ENCODE measurements around the gene EFCAB8.
"Not testable (repeated sequence)": the region's sequence is repeated elsewhere in the genome, so short reads cannot be mapped to it uniquely, and the experiment has no call there.

Gene EFCAB8

DNA sequence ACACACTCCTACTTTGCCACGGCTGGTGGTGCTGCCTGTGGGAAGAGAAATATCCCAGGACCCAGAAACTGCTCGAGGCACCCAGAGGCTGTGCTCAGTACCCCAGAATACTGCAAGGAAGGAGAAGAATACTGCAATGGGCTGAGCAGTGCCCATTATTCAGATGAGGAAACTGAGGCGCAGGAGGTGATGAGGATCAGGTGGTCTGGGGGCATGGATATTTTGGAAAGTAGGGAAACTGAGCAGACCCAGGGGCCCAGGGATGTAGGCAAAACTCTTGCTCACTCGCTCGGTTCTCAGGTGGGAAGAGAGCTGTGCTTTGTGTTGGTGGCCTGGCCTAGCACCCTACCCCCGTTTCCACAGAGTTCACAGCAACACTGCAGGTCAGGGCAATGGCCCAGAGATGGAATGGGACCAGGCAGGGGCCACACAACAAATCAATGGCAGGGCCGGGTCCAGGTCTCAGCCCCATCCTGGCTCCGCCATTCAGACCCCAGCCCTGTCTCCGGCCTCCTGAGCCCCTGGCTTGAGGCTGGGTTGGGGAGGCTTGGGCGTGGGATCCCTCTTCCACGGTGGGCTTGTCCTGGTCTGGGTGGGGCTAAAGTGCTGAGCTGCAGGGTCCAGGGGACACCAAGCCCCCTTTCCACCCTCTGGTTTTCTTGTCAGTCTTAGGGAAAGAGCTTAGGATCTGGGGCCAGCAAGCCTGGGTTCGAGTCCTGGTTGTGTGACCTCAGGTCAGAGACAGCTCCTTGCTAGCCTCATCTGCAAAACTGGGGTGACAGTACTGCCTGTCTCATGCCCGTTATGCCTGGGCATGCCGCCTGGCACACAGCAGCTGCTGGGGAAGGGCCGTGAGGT lies 111.6 kb downstream of the EFCAB8 start:
- TF ChIP-seq, protein P1, sequence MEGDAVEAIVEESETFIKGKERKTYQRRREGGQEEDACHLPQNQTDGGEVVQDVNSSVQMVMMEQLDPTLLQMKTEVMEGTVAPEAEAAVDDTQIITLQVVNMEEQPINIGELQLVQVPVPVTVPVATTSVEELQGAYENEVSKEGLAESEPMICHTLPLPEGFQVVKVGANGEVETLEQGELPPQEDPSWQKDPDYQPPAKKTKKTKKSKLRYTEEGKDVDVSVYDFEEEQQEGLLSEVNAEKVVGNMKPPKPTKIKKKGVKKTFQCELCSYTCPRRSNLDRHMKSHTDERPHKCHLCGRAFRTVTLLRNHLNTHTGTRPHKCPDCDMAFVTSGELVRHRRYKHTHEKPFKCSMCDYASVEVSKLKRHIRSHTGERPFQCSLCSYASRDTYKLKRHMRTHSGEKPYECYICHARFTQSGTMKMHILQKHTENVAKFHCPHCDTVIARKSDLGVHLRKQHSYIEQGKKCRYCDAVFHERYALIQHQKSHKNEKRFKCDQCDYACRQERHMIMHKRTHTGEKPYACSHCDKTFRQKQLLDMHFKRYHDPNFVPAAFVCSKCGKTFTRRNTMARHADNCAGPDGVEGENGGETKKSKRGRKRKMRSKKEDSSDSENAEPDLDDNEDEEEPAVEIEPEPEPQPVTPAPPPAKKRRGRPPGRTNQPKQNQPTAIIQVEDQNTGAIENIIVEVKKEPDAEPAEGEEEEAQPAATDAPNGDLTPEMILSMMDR (IDR thresholded peaks at IDR 0.05; ENCODE audit: low read depth, low read length) = no peak

DNA sequence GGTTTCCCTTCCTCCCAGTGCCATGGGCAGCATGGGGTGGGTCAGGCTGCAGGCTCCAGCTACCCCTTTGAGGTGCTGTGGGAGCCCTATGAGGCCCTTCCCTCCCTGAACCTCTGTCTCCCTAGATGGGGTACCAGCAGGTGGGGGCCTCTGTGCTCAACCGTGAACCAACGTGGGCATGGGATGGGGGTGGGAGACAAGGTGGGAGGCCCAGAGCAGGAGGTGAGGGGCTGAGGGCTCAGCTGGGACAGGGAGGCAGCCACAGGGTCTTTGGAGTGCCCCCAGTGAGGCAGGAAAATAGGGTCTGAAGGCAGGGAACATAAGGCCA lies 112.2 kb downstream of the EFCAB8 start:
- DNase-seq (ENCODE audit: extremely low read depth, low read depth) = no peak
- TF ChIP-seq, protein P1 (IDR thresholded peaks at IDR 0.05; ENCODE audit: low read depth, low read length) = no peak

More for the DNA sequence above, 111.6 kb downstream of the EFCAB8 start:
- DNase-seq (ENCODE audit: extremely low read depth, low read depth) = no peak

DNA sequence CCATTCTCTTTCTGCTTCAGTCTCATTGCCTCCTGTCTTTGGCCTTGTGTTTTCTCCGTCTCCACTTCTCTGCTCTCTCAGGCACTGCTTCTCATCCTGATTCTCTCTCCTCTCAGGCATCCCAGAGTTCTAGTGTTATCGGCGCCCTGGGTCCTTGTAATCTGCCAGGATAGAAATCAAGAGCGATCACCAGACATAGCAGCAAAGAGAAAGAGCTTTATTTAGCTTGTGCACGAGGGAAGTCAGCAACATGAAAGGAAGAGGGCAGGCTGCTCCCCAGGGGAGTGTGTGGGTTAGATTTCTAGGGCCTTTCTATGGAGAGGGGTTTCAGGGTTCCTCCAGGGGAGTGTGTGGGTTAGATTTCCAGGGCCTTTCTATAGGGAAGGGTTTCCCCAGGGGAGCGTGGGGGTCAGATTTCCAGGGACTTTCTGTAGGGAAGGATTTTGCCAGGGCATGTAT lies 113.0 kb downstream of the EFCAB8 start:
- TF ChIP-seq, protein P1 (IDR thresholded peaks at IDR 0.05; ENCODE audit: low read depth, low read length) = no peak
- no peak for DNase-seq (ENCODE audit: extremely low read depth, low read depth)

DNA sequence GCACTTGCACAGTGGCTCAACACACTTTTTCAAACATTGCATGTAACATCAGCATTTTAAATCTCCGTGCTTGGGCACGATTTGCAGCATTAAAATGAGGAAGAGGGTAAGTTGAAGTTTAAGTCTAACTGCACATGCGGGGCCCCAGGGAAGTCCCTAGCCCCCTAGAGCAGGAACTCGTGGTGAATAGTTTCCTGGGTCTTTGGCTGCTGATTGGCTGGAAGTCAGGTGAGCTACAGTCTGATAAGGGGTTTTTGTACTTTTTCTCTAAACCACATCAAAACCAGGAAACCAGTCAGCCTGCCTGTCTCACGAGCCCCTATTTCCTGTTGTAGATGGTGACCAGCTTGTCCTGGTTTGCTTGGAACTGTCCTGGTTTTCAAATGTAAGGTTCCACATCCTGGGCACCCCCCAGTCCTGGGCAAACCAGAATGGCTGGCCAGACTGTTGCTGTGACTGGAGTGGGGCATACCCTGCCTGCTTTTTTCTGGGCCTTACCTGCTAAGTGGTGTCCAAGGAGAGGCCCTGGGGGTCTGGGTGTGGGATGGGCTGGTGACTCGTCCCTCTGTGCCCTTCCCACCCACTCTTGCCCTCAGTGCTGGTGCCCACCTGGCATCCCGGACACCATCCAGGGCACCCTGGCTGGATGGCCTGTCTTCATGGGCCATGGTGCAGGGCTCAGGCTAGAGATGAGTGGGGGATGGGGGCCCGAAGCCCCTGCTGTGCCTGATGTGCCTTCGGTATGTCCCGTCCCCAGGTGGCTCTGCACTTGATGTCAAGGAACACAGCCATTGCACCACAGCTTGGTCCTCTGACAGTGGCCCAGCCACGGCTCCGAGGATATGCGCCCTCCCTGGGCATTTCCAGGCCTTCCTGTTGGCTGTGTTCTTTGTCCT lies 113.7 kb downstream of the EFCAB8 start:
- TF ChIP-seq, protein P1 (IDR thresholded peaks at IDR 0.05; ENCODE audit: low read depth, low read length) = no peak
- DNase-seq (ENCODE audit: extremely low read depth, low read depth) = no peak

DNA sequence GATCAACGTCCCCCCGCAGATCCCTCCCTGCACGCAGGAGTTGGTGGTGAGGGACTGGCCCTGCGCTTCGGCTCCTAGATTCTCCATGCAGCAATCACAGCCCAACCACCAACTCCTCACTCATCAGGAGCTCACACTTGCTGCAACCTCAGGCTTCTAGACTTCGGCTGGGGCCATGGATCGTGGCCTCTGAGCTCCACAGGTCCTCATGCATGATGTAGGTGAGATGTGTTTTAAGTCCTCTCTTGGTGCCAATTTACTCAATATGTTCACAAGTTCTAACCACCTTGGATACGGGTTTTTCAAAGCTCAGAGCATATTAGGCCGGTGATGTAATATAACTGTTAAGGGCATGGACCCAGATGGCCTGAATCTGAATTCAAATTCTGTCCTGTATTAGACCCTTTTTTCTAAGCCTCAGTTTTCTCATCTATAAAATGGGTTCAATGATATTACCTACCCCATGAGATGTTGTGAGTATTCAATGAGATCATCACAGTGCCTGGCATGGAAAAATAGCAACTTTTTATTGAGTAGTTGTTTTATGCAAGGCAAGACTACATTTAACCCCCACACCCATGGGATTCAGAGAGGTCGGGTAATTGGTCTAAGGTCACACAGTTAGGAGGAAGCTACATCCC lies 114.5 kb downstream of the EFCAB8 start:
- no peak for DNase-seq (ENCODE audit: extremely low read depth, low read depth)
- TF ChIP-seq, protein P1 (IDR thresholded peaks at IDR 0.05; ENCODE audit: low read depth, low read length) = no peak

DNA sequence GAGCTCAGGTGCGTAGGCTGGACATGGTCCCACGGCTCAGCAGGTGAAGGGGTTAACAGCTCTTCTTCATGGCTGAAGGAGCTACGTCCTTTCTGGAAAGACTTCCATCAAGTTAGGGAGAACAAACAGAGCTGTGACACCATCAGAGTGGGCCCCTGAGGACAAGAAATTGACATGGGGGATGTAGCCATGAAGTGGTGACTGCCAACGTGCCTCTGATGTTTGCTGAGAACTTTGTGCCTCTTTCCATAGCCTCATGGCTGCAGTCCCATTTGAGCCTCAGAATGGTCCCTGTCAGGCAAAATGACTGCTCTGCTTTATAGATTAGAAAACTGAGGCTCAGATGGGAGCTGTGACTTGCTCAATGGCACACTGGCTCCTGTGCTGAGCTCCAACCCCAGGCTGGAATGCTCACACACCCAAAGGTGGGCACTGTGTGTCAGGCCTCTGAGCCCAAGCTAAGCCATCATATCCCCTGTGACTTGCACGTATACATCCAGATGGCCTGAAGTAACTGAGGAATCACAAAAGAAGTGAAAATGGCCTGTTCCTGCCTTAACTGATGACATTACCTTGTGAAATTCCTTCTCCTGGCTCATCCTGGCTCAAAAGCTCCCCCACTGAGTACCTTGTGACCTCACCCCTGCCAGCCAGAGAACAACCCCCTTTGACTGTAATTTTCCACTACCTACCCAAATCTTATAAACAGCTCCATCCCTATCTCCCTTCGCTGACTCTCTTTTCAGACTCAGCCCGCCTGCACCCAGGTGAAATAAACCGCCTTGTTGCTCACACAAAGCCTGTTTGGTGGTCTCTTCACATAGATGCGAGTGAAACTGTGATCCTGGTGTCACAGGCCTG lies 115.7 kb downstream of the EFCAB8 start:
- not testable (repeated sequence) for DNase-seq (ENCODE audit: extremely low read depth, low read depth)

DNA sequence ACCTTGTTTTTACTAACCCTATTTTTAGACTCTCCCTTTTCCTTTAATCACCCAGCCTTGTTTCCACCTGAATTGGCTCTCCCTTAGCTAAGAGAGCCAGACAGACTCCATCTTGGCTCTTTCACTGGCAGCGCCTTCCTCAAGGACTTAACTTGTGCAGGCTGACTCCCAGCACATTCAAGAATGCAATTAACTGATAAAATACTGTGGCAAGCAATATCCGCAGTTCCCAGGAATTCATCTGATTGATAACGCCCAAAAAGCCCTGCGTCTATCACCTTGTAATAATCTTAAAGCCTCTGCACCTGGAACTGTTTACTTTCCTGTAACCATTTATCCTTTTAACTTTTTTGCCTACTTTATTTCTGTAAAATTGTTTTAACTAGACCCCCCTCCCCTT lies 116.4 kb downstream of the EFCAB8 start:
- DNase-seq (ENCODE audit: extremely low read depth, low read depth) = not testable (repeated sequence)

Measured in AG09319 (cell line).